GM12878 (cell line): ENCODE results near the gene MBD3. TPM values are rescaled to one million over a fixed set of nuclear protein-coding genes. Genes with fewer than 3 reads are reported as not detected.

ENCODE experiments used
- ATAC-seq: fragments of 200-7000 bp; cut with Tn5 transposase; 3 replicates; pipeline ENCODE4 v1.9.1; 2020; ENCODE audit warnings: mild to moderate bottlenecking, moderate library complexity
- BruUV-seq: library from RNA; stranded (reverse); fragments of 400-500 nt; replicated peaks from 2 replicates; lab custom pipeline; 2021; lab: Mats Ljungman, UMichigan
- CTCF ChIA-PET: fragments of 300-600 bp; sonication (Branson Sonifier 250); formaldehyde crosslinking; extraction: SDS; loops from one replicate; lab custom pipeline; 2021; ENCODE audit warnings: inconsistent platforms; lab: Yijun Ruan, JAX
- POLR2A ChIA-PET: fragments of 350-600 bp; formaldehyde crosslinking; extraction: SDS; loops from one replicate; lab custom pipeline; 2021; ENCODE audit warnings: inconsistent platforms; lab: Charles Lee
- RAD21 ChIA-PET: fragments of 300-600 bp; sonication (Branson Sonifier 250); formaldehyde crosslinking; loops from one replicate; lab custom pipeline; 2023; ENCODE audit warnings: antibody characterized with exemption; ENCODE audit not compliant: unreplicated experiment; lab: Charles Lee
- SMC1A ChIA-PET: fragments of 300-600 bp; sonication (Branson Sonifier 250); formaldehyde crosslinking; loops from one replicate; lab custom pipeline; 2023; ENCODE audit not compliant: unreplicated experiment, uncharacterized antibody; lab: Charles Lee
- DNase-seq: peaks from one replicate; pipeline ENCODE4 v3.0.0-alpha.2; 2011; ENCODE audit warnings: low read depth, low spot score
- FAIRE-seq: peaks from 3 replicates; lab custom pipeline; 2011; peaks lifted over from hg19 to GRCh38; lab: Jason Lieb, UNC
- H2AFZ ChIP-seq: 2 replicates; pipeline ENCODE4 v1.6.0; 2011; ENCODE audit warnings: low read depth, low read length, control low read depth; ENCODE audit not compliant: control insufficient read depth
- H3K27ac ChIP-seq: 2 replicates; pipeline ENCODE4 v1.5.1; 2011; ENCODE audit warnings: control low read depth; ENCODE audit not compliant: control insufficient read depth, insufficient read depth
- H3K27me3 ChIP-seq, 2 experiments: replicated peaks in 1 of 2; 2 replicates each; pipeline versions ENCODE4 v1.6.0 to v1.6.1; 2011; ENCODE audit warnings: low read length in 1 of 2; ENCODE audit not compliant: control insufficient read depth in 2 of 2, insufficient read depth in 2 of 2
- H3K36me3 ChIP-seq, 2 experiments: 2 replicates each; pipeline ENCODE4 v1.5.1; 2011; ENCODE audit warnings: low read length in 1 of 2; ENCODE audit not compliant: control insufficient read depth in 2 of 2, insufficient read depth in 2 of 2
- H3K4me1 ChIP-seq: 2 replicates; pipeline ENCODE4 v1.6.1; 2011; ENCODE audit warnings: mild to moderate bottlenecking, low read length, moderate library complexity, mixed read lengths; ENCODE audit not compliant: control insufficient read depth, insufficient read depth
- H3K4me2 ChIP-seq: 2 replicates; pipeline ENCODE4 v1.6.0; 2011; ENCODE audit warnings: control low read depth; ENCODE audit not compliant: control insufficient read depth, insufficient read depth
- H3K4me3 ChIP-seq: fragments of 200-600 bp; sonication (generic); 2 replicates; pipeline ENCODE4 v1.5.1; 2016
- H3K79me2 ChIP-seq: 2 replicates; pipeline ENCODE4 v1.6.0; 2011; ENCODE audit warnings: low read length; ENCODE audit not compliant: control insufficient read depth, insufficient read depth
- H3K9ac ChIP-seq: 2 replicates; pipeline ENCODE4 v1.8.0; 2011; ENCODE audit warnings: low read length, control low read depth, mixed read lengths; ENCODE audit not compliant: control insufficient read depth, insufficient read depth
- H3K9me3 ChIP-seq: replicated peaks from 3 replicates; pipeline ENCODE4 v1.5.1; 2011; ENCODE audit warnings: mild to moderate bottlenecking, low read length; ENCODE audit not compliant: control insufficient read depth, insufficient read depth
- H4K20me1 ChIP-seq: 2 replicates; pipeline ENCODE4 v1.6.0; 2011; ENCODE audit not compliant: control insufficient read depth, insufficient read depth
- BCLAF1 ChIP-seq: fragments of 450-650 bp; IDR thresholded peaks from 2 replicates; pipeline ENCODE4 v1.6.1; 2017; ENCODE audit warnings: antibody characterized with exemption, mild to moderate bottlenecking, moderate library complexity
- CHD2 ChIP-seq: IDR thresholded peaks from 2 replicates; pipeline ENCODE4 v1.6.1; 2011; ENCODE audit warnings: low read depth, low read length, improper control_type of control experiment, borderline replicate concordance
- E2F8 ChIP-seq: fragments of 450-650 bp; IDR thresholded peaks from 2 replicates; pipeline ENCODE4 v1.6.1; 2018; ENCODE audit warnings: mild to moderate bottlenecking, low read depth, moderate library complexity; ENCODE audit not compliant: partially characterized antibody
- HDAC6 ChIP-seq: fragments of 200-600 bp; sonication (generic); IDR thresholded peaks from one replicate; pipeline ENCODE4 v1.8.0; 2017; ENCODE audit warnings: antibody characterized with exemption; ENCODE audit not compliant: unreplicated experiment
- KAT2A ChIP-seq: conservative IDR thresholded peaks from 2 replicates; pipeline ENCODE4 v1.6.1; 2011; ENCODE audit warnings: low read depth, low read length; ENCODE audit not compliant: control insufficient read depth
- KLF5 ChIP-seq: fragments of 450-650 bp; IDR thresholded peaks from 2 replicates; pipeline ENCODE4 v1.6.1; 2014; ENCODE audit warnings: mild to moderate bottlenecking; ENCODE audit not compliant: partially characterized antibody
- MTA2 ChIP-seq: fragments of 450-650 bp; IDR thresholded peaks from 2 replicates; pipeline ENCODE4 v1.6.1; 2016; ENCODE audit warnings: low read depth, mild to moderate bottlenecking, moderate library complexity
- PBX3 ChIP-seq: IDR thresholded peaks from 2 replicates; pipeline ENCODE4 v1.6.1; 2011; ENCODE audit warnings: mild to moderate bottlenecking, low read depth, low read length, moderate library complexity; ENCODE audit not compliant: insufficient replicate concordance
- PML ChIP-seq: IDR thresholded peaks from 2 replicates; pipeline ENCODE4 v1.6.1; 2012; ENCODE audit warnings: low read length, inconsistent platforms
- RAD21 ChIP-seq: IDR thresholded peaks from 2 replicates; pipeline ENCODE4 v1.6.1; 2011; ENCODE audit warnings: mild to moderate bottlenecking, low read depth, low read length, moderate library complexity; ENCODE audit not compliant: insufficient read depth
- SKIL ChIP-seq: fragments of 450-650 bp; IDR thresholded peaks from 2 replicates; pipeline ENCODE4 v1.6.1; 2017; ENCODE audit warnings: mild to moderate bottlenecking, low read depth, inconsistent platforms; ENCODE audit not compliant: poor library complexity, severe bottlenecking
- USF2 ChIP-seq: IDR thresholded peaks from 2 replicates; pipeline ENCODE4 v1.6.1; 2011; ENCODE audit warnings: low read depth, low read length, improper control_type of control experiment, borderline replicate concordance
- ZBED1 ChIP-seq: IDR thresholded peaks from 2 replicates; pipeline ENCODE4 v1.6.1; 2016; ENCODE audit warnings: borderline replicate concordance
- WGBS: methylation state at CpG from one replicate; pipeline ENCODE4 v1.1.6; 2016; ENCODE audit warnings: low lambda C conversion rate; ENCODE audit not compliant: insufficient replicate concordance, insufficient coverage; ENCODE audit errors: missing lambda C conversion rate; 5-methylcytosine and 5-hydroxymethylcytosine counted together
- in situ Hi-C: fragments of 300-500 bp; cut with MboI; formaldehyde crosslinking; loops from 9 replicates; pipeline ENCODE4 v1.14.3; 2018; ENCODE audit warnings: mixed read lengths
- intact Hi-C: fragments of 100-400 bp; cut with micrococcal nuclease; formaldehyde crosslinking; loops from one replicate; pipeline ENCODE4 v1.14.2; 2022; ENCODE audit not compliant: unreplicated experiment
- polyA plus RNA-seq, 11 experiments: library from polyadenylated mRNA; depleted of rRNA in 4 of 11; unstranded in 6 of 11; stranded (reverse) in 5 of 11; fragments of >200 nt; fragmentation: Nextera tagmentation in 4 of 11; fragmentation: Illumina TruSeq in 1 of 11; extraction: Ambion mirVana in 4 of 11; extraction: Trizol in 1 of 11; gene quantifications; 1 replicate in 1 of 11; 2 replicates in 10 of 11; pipeline versions ENCODE4 v1.2.1 to v1.2.3, GENCODE V29; 2011 to 2016; ENCODE audit warnings: inconsistent platforms in 2 of 11, missing spikeins in 2 of 11, low read depth in 1 of 11
- total RNA-seq, 4 experiments: library from RNA; depleted of rRNA in 3 of 4; stranded (reverse); fragments of >200 nt in 3 of 4; fragmentation: Illumina TruSeq in 1 of 4; extraction: Trizol in 1 of 4; gene quantifications; 2 replicates each; pipeline versions ENCODE4 v1.2.1 to v1.2.3, GENCODE V29; 2013 to 2021

MBD3 gene
- total and polyA plus RNA-seq, 10 of the 15 experiments (the other 5 are each of a cell fraction or from before 2014, with no cell fraction given): 0.13 to 107 (median 21.9) TPM

GRCh38 chr19:1549332-1549945, 43.2 kb downstream of the MBD3 start:
- WGBS: 45% methylated on average over 3 of the region's 4 CpGs
- H3K79me2 ChIP-seq: no peaks in the 10 kb centered on the region
- H3K9me3 ChIP-seq: no peaks in the 10 kb centered on the region
- no peaks in the 10 kb centered on the region for H3K36me3 ChIP-seq
- ChIA-PET RAD21 (no interaction called here), SMC1A (no interaction called here), CTCF (interaction anchor here (1.5 to 4.3 kb wide), 2 partner anchors 217 to 247 kb away, joined by 7 to 57 read pairs; no protein-coding TSS in a partner anchor), POLR2A (no interaction called here)
- no peak for DNase-seq
- no peak overlapping the region for H3K9ac ChIP-seq
- no peak overlapping the region for H3K4me3 ChIP-seq
- no peak overlapping the region for H3K4me2 ChIP-seq
- H2AFZ ChIP-seq: no peak overlapping the region
- BruUV-seq: no TSS peak
- in situ Hi-C loops: loop anchor here (10.0 kb wide), 1 partner anchor 215 kb away; no protein-coding TSS in a partner anchor
- intact Hi-C loops: loop anchor here (5.0 kb wide), 1 partner anchor 218 kb away; no protein-coding TSS in a partner anchor
- ATAC-seq: no peak
- H3K27me3 ChIP-seq: no peaks in the 10 kb centered on the region
- no peaks in the 10 kb centered on the region for H3K4me1 ChIP-seq
- no peak overlapping the region for H3K27ac ChIP-seq
- no peak for FAIRE-seq
- no peaks in the 10 kb centered on the region for H4K20me1 ChIP-seq
- TF ChIP-seq HDAC6: no peak
- TF ChIP-seq KAT2A: no peak
- no peak for TF ChIP-seq BCLAF1
- no peak for TF ChIP-seq E2F8
- TF ChIP-seq MTA2: no peak
- no peak for TF ChIP-seq CHD2
- TF ChIP-seq ZBED1: no peak
- TF ChIP-seq USF2: no peak
- no peak for TF ChIP-seq KLF5
- TF ChIP-seq SKIL: no peak
- TF ChIP-seq PML: no peak
- no peak for TF ChIP-seq RAD21
- TF ChIP-seq PBX3: no peak
